ENCODE measurements around the gene ZNF638.

DNA sequence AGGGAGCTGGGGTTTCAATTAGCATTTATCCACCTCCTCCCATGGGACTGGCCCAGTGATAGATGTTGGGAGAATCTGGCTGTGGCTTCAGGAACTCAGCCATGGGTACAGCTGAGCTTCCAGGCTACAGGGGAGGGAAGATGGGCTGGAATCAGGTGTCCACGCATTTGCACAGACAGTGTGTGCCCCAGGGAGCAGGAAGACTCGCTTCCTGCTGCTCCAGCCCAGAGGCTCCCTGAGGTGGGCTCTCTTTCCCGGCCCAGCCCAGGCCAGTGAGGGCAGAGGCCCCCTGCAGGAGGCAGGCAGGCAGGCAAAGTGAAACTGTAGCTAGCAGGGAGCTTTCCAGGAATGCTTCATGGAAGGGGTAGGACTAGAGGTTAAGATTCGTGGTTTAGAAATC, 150.5 kb downstream of the ZNF638 start:
- TF ChIP-seq, protein P1, sequence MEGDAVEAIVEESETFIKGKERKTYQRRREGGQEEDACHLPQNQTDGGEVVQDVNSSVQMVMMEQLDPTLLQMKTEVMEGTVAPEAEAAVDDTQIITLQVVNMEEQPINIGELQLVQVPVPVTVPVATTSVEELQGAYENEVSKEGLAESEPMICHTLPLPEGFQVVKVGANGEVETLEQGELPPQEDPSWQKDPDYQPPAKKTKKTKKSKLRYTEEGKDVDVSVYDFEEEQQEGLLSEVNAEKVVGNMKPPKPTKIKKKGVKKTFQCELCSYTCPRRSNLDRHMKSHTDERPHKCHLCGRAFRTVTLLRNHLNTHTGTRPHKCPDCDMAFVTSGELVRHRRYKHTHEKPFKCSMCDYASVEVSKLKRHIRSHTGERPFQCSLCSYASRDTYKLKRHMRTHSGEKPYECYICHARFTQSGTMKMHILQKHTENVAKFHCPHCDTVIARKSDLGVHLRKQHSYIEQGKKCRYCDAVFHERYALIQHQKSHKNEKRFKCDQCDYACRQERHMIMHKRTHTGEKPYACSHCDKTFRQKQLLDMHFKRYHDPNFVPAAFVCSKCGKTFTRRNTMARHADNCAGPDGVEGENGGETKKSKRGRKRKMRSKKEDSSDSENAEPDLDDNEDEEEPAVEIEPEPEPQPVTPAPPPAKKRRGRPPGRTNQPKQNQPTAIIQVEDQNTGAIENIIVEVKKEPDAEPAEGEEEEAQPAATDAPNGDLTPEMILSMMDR (IDR thresholded peaks at IDR 0.05): no peak
- no peak for TF ChIP-seq POLR2A (IDR thresholded peaks at IDR 0.05)
